Ecto neural progenitor cell (in vitro differentiated cells): Measurements from ENCODE around the gene TC2N.
"Not testable (repeated sequence)": the region's sequence is repeated elsewhere in the genome, so short reads cannot be mapped to it uniquely, and the experiment has no call there.

Experiments used
- DNase-seq: peaks from one replicate; pipeline ENCODE4 v3.0.0-alpha.2; 2018; ENCODE audit warnings: low spot score

Gene TC2N

DNA sequence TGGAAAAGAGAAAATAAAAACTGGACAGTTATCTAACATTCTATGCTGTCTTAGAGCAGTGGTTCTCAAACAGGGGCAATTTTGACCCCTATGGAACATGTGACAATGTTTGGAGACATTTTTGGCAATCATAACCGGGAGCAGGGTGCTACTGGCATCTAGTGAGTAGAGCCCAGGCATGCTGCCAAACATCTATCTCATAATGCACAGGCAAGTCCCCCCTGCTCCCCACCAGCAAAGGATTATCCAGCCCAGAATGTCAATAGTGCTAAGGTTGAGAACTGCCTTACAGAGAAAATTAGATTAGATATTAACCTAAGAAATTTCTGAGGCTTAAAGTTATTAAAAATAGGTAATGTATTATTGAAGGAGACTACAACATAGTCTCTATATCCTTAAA lies 112.5 kb downstream of the TC2N start:
- DNase-seq: no peak

DNA sequence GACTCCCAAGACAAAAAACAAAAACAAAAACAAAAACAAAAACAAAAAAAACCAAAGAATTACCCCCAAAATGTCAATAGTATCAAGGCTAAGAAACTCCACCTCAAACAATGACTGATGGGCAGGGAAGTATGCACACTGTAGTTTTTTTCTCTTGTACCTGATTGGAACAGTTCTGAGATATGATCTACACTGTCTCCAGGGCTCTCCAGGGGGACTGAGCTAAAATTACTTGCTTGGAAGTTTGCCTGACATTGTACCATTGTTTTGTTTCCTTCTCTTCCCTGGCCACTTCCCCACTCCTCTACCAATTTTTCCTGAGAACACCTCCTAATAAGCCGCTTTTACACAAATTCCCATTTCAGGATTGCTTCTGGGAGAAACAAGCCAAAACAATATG lies 113.2 kb downstream of the TC2N start:
- DNase-seq: no peak

DNA sequence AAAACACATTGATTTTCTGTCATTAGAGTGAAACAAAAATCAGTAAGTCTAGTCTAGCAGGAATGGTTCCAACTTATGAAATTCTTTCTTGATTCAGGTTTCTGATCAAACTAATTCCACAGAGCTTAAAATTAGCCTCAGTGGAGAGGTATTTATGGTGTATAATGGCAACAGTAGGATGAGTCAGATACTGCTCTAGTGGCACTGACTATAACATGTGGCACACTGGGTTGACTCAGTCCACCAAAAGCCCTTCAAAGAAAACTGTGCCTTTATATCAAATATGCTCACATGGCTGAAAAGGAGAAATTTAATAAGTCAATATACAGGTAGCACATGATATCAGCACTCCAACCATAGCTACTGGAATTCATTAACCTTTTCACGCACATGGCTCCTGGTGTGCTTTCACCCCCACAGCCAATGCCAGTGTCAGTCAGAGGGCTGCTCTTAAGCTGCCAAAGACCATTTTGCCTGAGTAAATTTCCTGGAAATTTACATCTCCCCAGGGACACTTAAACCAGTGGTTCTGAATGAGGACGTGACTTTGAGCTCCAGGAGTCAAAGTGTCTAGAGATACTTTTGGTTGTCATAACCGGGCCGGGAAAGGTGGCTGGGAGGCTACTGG lies 113.7 kb downstream of the TC2N start:
- no peak for DNase-seq

DNA sequence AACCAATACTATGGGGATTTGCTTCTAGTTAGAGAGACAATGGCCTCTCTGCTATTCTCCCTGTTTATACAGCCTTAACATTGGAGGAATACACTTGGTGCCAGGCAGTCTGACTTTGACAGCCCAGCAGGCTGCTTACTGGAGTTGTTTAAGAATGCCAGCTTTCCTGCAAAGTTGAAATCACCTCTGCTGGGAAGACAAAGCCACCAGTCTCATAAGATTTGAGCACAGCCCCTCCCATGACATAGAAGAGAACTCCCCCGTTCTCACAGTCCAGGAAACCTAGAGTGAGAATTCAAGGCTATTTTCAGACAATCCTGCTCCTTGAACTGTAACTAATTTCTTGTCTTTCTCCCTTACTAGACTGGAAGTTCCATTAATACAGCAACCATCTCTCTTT lies 114.4 kb downstream of the TC2N start:
- DNase-seq: no peak

DNA sequence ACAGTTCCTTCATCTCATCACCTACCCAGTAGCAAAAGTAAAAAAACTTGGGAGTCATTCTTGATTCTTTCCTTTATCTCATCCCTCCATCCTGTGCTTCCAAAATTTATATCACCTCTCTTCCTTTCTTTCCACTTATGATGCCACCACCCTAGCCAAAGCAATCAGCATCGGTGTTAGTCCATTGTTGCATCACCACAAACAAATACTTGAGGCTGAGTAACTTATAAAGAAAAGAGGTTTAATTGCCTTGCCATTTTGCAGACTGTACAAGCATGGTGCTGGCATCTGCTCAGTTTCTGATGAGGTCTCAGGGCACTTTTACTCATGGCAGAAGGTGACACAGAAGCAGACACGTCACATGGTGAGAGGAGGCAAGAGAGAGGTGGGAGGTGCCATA lies 115.6 kb downstream of the TC2N start:
- DNase-seq: no peak

DNA sequence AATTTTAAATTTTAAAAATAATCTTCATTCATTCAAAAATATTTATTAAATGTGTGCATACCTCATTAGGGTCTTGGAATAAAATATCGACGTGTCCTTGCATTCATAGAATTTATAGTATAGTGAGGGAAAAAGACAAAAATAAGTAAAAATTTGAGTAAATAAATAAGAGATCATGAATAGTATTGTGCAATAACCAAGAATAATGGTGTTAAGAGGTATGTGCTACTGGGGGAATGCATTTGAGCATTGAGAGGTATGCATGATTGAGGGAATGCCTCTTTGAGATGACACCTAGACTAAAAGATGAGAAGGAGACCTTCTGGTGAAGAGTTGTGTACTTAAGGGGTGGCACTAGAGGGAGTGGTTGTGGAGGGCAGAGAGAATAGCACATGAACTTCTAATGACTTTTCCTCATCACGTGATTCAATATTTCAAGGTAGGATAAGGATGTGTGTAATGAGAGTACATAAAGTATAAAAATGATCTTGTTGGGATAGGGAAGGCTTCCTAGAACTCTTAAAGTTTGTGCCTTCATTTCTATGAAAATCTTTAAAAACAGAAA lies 116.6 kb downstream of the TC2N start:
- DNase-seq: no peak

DNA sequence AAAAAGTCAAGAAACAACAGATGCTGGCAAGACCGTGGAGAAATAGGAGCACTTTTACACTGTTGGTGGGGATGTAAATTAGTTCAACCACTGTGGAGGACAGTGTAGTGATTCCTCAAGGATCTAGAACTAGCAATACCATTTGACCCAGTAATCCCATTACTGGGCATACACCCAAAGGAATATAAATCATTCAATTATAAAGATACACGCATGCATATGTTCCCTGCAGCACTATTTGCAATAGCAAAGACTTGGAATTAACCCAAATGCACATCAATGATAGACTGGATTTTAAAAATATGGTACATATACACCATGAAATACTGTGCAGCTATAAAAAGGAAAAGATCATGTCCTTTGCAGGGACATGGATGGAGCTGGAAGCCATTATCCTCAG lies 117.5 kb downstream of the TC2N start:
- DNase-seq: no peak

DNA sequence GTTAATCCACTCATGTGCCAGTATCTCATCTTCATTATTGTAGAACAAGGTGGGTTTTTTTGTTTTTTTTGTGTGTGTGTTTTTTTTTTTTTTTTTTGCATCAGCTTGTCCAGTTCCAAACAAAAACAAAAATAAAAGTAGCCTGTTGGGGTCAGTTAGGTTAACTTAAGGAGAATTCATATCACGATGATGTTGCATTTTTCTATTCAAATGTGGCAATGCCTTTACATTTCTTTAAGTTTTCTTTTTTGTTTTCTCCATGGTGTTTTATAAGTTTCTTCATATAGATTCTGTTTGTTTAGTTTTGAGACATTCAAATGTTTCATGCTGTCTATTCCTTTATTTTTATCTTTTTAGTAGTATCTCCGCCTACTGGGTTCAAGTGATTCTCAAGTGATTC lies 119.3 kb downstream of the TC2N start:
- no peak for DNase-seq

DNA sequence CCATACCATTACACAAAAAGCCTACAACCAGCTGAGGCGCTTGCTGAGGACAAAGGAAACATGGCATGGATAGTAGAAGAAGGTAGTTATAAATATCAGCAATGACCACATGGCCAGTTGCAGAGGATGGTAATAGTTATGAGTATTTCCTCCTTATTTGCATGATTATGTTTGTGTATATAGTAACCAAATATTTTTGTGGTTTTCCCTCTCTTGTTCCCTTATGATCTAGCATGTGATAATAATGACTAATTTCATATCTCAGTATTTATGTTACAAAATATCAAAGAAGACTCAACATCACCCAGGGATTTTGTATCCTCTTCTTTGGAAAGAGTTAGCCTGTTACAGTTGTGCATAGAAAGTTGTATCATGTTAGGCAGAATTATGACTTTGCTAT lies 122.0 kb downstream of the TC2N start:
- no peak for DNase-seq

DNA sequence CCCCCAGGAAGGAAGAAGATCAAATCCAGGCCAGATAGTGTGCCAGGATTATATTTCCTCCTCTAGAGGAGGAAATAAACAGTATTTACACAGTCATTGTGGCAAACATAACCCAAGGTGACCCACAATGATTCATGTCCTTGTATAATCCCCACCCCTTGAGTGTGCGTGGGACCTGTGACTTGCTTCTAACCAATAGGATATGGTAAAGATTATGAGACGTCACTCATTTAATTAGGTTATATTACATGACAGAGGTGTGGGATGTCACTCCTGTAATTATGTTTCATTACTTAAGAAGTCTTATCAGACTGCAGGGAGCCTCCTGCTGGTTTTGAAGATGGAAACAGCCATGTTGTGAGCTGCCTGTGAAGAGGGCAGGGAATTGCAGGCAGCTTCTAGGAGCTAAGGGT lies 123.3 kb downstream of the TC2N start:
- DNase-seq: no peak

DNA sequence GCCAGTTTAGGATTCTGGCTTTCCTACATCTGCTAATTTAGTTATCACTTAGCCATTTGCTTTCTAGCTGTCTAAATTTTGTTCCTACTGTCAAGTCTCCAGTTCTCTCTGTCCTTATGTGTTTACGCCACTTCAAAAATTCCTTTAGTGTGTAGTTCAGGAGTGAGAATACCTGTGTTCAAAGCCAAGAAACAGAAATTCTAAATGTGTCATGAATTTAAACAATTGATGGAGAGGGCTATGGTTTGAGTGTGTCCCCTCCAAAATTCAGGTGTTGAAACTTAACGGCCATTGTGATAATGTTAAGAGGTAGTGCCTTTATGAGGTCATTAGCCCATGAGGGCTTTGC lies 124.1 kb downstream of the TC2N start:
- no peak for DNase-seq

DNA sequence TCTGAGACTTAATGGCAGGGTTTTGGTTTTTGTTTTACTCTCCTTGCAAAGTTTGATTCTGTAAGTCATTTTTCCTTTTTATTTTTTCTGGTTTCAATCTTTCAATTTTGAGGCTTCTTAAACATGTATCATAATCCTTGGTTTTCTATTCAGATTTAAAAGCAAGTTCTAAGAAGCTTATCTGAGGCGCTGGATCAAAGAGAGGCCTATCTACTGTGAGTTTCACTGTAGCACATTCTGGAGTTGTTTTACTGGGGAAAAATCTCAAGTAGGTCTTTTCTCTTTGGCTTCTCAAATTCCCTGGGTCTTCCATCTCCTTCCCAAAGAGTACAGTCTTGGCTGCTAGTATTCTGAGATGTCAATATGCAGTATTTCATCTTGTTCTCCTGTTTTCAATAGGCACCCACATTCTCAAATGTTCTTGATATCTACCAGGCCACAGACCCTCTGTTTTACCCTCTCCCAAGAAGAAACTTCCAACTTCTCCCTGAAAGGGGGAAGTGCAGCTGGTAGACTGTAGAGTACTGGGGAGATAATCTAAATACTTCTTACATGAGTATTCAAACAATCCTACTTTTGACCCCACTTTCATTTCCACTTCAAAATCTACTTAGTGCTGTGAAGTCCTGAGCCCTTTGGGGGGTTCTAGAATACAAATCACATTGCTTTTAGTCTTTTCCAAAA lies 124.6 kb downstream of the TC2N start:
- DNase-seq: no peak

DNA sequence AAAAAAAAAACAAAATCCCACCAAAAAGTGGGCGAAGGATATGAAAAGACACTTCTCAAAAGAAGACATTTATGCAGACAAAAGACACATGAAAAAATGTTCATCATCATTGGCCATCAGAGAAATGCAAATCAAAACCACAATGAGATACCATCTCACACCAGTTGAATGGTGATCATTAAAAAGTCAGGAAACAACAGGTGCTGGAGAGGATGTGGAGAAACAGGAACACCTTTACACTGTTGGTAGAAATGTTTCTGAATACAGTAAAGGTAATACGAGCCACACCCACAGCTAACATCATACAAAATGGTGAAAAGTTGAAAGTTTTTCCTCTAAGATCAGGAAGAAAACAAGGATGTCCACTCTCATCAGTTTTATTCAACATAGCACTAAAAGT lies 127.5 kb downstream of the TC2N start:
- DNase-seq: not testable (repeated sequence)

DNA sequence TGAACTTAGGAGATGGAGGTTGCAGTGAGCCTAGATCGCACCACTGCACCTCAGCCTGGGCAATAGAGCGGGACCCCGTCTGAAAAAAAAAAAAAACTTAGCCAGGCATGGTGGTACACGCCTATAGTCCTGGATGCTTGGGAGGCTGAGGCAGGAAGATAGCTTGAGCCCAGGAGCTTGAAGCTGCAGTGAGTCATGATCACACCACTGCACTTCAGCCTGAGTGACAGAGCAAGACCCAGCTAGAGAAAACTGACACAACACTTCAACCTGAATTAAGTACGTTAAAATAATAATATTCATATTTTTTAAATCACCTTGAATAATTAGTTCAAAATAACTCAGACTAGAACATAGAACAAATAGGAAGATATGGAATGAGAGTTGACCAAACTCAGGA lies 129.7 kb downstream of the TC2N start:
- DNase-seq: no peak

DNA sequence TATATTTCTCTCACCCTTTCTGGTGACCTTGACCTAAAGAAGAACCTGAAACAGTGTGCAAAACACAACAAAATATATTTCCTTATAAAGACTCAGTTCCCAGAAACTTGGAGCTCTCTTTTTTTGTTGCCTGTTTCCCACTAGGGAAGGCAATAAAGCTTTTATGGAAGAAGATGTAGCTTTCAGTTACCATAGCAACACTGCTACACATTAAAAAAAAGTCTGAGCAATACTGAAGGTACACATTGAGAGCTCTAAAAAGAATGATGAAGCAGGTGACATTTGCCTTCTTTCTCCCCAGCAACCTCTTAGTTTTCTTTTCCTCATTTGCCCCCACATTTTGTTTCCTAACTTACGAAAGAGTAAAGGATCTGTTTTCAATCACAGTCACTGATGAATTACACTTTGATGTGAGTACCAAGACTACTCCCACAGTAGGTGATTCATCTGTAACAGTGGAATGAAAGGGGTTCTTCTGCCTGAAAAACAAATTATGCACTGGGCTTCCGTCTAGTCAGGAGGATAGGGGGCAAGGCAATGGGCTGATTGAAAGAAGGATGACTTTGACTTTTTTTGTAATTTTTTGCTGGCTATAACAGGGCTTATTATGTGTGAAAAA lies 134.4 kb downstream of the TC2N start:
- DNase-seq: no peak

DNA sequence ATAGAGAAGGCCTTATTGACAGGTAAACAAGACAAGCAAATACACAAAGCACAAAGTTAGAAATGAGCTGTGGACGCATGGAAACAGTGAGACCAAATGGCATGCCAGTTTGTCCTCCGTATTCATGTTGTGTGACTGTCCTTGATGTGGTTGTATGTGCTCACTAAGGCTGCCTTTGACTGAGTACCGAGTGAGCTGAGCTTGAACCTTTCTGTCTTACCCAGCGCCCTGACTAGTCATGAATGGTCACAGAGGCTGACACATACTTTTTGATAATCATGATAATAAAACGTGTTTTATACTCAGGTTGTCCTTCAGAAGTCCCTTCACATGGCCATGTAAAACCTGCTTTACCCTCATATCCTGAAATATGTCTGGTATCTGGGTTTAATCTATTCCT lies 134.9 kb downstream of the TC2N start:
- DNase-seq: no peak

DNA sequence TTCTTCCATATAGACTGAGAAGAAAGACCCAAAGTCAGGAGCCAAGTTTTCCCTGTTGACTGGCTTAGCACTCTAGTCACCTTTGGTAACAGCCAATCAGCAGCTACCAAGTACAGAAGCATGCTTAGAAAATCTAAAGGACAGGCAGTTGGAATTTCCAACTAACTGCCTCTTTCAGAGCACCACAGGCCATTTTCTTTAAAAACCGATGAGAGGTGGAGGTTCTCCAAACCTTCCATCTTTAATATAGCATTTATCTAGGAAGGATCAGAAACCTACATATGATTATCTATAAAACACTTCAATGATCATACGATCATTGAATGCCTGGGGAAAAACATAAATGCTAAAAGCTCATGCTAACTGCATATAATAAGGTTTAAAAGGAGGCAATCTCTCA lies 135.3 kb downstream of the TC2N start, which contains the start of gene CATSPERB:
TSS of gene CATSPERB (minus strand) at position 101 of the 400 bp plus-strand sequence. CDS start 2,607 bp downstream, outside the sequence.
- DNase-seq: no peak

DNA sequence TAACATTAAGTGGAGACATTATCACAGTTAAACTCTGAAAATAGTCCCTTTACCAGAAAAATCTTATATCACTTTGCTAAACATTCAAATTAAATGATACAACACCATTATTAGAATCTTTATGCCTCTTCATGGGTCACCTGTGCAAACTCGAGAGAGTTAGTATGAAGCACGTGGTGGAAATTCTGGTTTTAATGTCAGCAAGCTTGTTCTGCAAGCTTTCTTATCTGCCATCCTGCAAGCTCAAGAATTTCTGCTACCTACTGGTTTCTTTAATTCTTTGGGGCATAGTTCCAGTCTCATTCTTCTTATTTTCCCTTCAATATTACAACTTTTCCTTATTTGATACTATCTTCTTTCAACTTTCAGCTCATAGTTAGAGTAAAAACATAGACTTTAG lies 136.3 kb downstream of the TC2N start:
- no peak for DNase-seq

DNA sequence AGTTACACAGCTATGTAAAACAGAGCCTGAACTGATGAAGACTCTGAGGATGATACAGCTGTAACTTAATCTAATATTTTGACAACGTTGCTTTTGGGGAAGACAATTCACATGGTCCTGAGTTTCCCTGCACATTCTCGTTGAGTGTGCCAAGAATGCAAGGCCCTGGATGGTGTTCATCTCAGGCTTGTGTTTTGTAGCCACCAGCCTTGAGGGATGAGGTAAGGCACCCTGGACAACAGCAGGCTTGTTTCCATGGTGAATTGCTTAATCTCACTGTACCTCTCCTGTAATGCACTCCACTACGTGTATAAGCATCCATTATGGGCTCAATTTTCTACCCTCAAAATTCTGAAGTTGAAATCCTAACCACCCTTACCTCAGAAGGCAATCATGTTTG lies 137.6 kb downstream of the TC2N start:
- no peak for DNase-seq
